ENCODE measurements around the gene GLB1L2. TPM values are rescaled to one million over a fixed set of nuclear protein-coding genes. Genes with fewer than 3 reads are reported as not detected.

GLB1L2 gene
- total and polyA plus RNA-seq, 2 of the 13 experiments (the other 11 are each of a cell fraction or from before 2014, with no cell fraction given), result 0.59 to 0.69 TPM

- no peak overlapping the region for H3K27ac ChIP-seq (ENCODE audit: extremely low read length, insufficient read depth, low read length)
- in situ Hi-C loops (cut with HindIII; ENCODE audit: extremely low pct_ligation_motif_present, low pct_unique_long_range_greater_than_20kb) (no loop called here), intact Hi-C loops (cut with micrococcal nuclease; ENCODE audit: unreplicated experiment) (no loop called here)
- CTCF ChIA-PET (ENCODE audit: low intra/inter-chr PET ratio, low total read pairs), result no interaction called here
- no peak overlapping the region for H3K9ac ChIP-seq (ENCODE audit: insufficient read depth, low read depth, low read length)
- peak overlapping the region in 2 of 3 experiments; percentile 34 to 52; a peak in 2 of 6 replicates for H3K4me3 ChIP-seq (replicated peaks in 1 of 3; ENCODE audit: insufficient read depth in 1 of 3, low read depth in 2 of 3, low read length in 3 of 3)
- peak; percentile 15 for DNase-seq (ENCODE audit: low spot score)
- no peaks in the 10 kb centered on the region for H3K79me2 ChIP-seq (ENCODE audit: insufficient read depth, low read length)
- no TSS peak for BruUV-seq (replicated peaks)
- no peak for FAIRE-seq
- no peaks in the 10 kb centered on the region for H3K9me3 ChIP-seq (ENCODE audit: low read length)
- WGBS (ENCODE audit: low lambda C conversion rate), result 17% methylated on average over 20 of the region's 22 CpGs
- POLR2A ChIA-PET, result no interaction called here
- peak overlapping the region; percentile 63 for H3K4me2 ChIP-seq (ENCODE audit: low read depth, low read length)
- TF ChIP-seq SOX13 (IDR thresholded peaks at IDR 0.05), result no peak
- TF ChIP-seq SOX13 (CRISPR knock-in tag; conservative IDR thresholded peaks at IDR 0.05 in 1 of 2, IDR thresholded peaks at IDR 0.05 in 1 of 2), result peak in 1 of 2 experiments; percentile 12; a peak in 1 of 4 replicates
- TF ChIP-seq EZH2 (conservative IDR thresholded peaks at IDR 0.05; ENCODE audit: low read depth, low read length), result peak; percentile 54; the same call in 1 of the 2 replicates
- TF ChIP-seq NAIF1 (CRISPR knock-in tag; IDR thresholded peaks at IDR 0.05; ENCODE audit: borderline replicate concordance), result no peak
- TF ChIP-seq CBX2 (IDR thresholded peaks at IDR 0.05; ENCODE audit: low read depth, low read length), result 0 out of 2 replicates have a peak, but pooled peaks have one; percentile 64
- TF ChIP-seq CBX2 (CRISPR knock-in tag; IDR thresholded peaks at IDR 0.05; ENCODE audit: low read depth), result no peak
- H4K20me1 ChIP-seq (ENCODE audit: insufficient read depth, low read length), result no peaks in the 10 kb centered on the region
- no peaks in the 10 kb centered on the region for H3K36me3 ChIP-seq (replicated peaks in 1 of 2; ENCODE audit: control insufficient read depth in 1 of 2, insufficient read depth in 2 of 2, low read length in 2 of 2)
- peaks cover 16% of the 10 kb centered on the region for H3K4me1 ChIP-seq (ENCODE audit: insufficient read depth, low read length)
- ATAC-seq, result no peak
- H2AFZ ChIP-seq (ENCODE audit: low read length), result no peak overlapping the region
- peaks cover 0 to 23% of the 10 kb centered on the region in 2 experiments for H3K27me3 ChIP-seq (ENCODE audit: control insufficient read depth in 1 of 2, insufficient read depth in 2 of 2, low read length in 2 of 2)
These were observed 1.0 kb upstream of the GLB1L2 start for GRCh38 chr11:134330611-134331353.

- Histone ChIP-seq H3K4me2 (ENCODE audit: low read depth, low read length) (peak overlapping the region; percentile 57; the same call in 1 of the 2 replicates), H3K9me3 (ENCODE audit: low read length) (no peaks in the 10 kb centered on the region), H4K20me1 (ENCODE audit: insufficient read depth, low read length) (no peaks in the 10 kb centered on the region), H3K27ac (ENCODE audit: extremely low read length, insufficient read depth, low read length) (no peak overlapping the region), H2AFZ (ENCODE audit: low read length) (no peak overlapping the region), H3K4me1 (ENCODE audit: insufficient read depth, low read length) (peaks cover 16% of the 10 kb centered on the region), H3K9ac (ENCODE audit: insufficient read depth, low read depth, low read length) (no peak overlapping the region), H3K4me3 (replicated peaks in 1 of 3; ENCODE audit: insufficient read depth in 1 of 3, low read depth in 2 of 3, low read length in 3 of 3) (peak overlapping the region in 2 of 3 experiments; percentile 35 to 52; a peak in 3 of 6 replicates), H3K79me2 (ENCODE audit: insufficient read depth, low read length) (no peaks in the 10 kb centered on the region), H3K27me3 (ENCODE audit: control insufficient read depth in 1 of 2, insufficient read depth in 2 of 2, low read length in 2 of 2) (peaks cover 0 to 22% of the 10 kb centered on the region in 2 experiments), H3K36me3 (replicated peaks in 1 of 2; ENCODE audit: control insufficient read depth in 1 of 2, insufficient read depth in 2 of 2, low read length in 2 of 2) (no peaks in the 10 kb centered on the region)
- ChIA-PET CTCF (ENCODE audit: low intra/inter-chr PET ratio, low total read pairs) (no interaction called here), POLR2A (interaction anchor here (0.6 kb wide), 1 partner anchor 108 kb away, joined by 3 read pairs; the partner anchor contains the start of gene VPS26B)
- no peak for DNase-seq (ENCODE audit: low spot score)
- WGBS (ENCODE audit: low lambda C conversion rate), result 20% methylated on average over 1 of the region's 40 CpGs
- no peak for FAIRE-seq
- intact Hi-C loops (cut with micrococcal nuclease; ENCODE audit: unreplicated experiment), result no loop called here
- BruUV-seq (replicated peaks), result no TSS peak
- in situ Hi-C loops (cut with HindIII; ENCODE audit: extremely low pct_ligation_motif_present, low pct_unique_long_range_greater_than_20kb), result no loop called here
- ATAC-seq, result peak; percentile 46
- TF ChIP-seq KLF15 (CRISPR knock-in tag; IDR thresholded peaks at IDR 0.05; ENCODE audit: borderline replicate concordance), result no peak
- no peak for TF ChIP-seq HINFP (CRISPR knock-in tag; IDR thresholded peaks at IDR 0.05; ENCODE audit: low read depth)
- no peak for TF ChIP-seq MAFK (conservative IDR thresholded peaks at IDR 0.05 in 1 of 2, IDR thresholded peaks at IDR 0.05 in 1 of 2; ENCODE audit: low read length in 2 of 2)
- peak; percentile 10; the same call in 1 of the 2 replicates for TF ChIP-seq ZBTB33 (CRISPR knock-in tag; IDR thresholded peaks at IDR 0.05)
- TF ChIP-seq ZBTB39 (CRISPR knock-in tag; IDR thresholded peaks at IDR 0.05), result no peak
These were observed 422 bp downstream of the GLB1L2 start for GRCh38 chr11:134332189-134332631.
